Stimulated activated CD4-positive, alpha-beta T cell treated with anti-CD3 and anti-CD28 coated beads, Interleukin-15, amount 100 ng/mL, for 24 hours (primary cell): ENCODE data around the gene REPIN1.

Experiments
- DNase-seq: peaks from one replicate; pipeline ENCODE4 v3.0.0-alpha.2; 2020

Gene REPIN1

DNA sequence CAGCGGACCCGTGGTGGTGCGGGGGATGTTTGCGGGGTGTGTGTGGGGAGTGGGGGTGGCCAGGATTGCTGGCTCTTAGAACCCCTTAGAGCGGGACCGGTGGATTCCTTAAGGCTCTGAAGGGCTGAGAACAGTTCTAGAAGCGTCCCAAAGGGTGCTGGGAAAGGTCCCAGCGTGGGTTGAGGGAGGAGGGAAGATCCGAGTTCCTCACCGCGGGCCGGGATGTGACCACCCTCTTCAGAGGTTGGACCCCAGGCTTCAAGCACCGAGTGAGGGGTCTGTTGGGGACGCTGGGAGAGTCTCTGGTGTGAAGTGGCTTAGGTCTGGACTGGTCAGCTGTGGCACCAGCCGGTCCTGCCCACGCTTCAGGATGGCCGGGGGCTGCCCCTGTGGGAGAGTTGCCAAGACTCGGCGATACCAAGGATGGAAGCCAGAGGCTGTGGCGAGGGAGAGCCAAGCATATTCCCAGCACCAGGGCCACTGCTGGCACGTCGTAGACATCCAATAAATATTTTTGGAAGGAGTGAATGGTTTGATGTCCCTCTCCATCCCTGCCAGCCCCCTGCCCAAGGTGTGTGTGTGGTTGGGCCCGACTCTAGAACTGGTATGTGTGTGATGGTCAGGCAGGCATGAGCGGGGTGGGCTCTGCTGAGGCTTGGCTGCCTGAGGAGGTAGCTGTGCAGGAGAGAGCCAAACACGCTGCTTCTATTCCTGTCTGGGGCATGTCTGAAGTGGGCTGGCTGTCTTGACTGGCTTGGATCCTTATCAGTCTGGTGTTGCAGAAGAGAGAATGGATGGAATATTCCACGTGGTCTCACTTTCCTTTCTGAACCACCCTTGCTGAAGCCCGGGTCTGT is 29.7 kb downstream of the REPIN1 start:
- no peak for DNase-seq

DNA sequence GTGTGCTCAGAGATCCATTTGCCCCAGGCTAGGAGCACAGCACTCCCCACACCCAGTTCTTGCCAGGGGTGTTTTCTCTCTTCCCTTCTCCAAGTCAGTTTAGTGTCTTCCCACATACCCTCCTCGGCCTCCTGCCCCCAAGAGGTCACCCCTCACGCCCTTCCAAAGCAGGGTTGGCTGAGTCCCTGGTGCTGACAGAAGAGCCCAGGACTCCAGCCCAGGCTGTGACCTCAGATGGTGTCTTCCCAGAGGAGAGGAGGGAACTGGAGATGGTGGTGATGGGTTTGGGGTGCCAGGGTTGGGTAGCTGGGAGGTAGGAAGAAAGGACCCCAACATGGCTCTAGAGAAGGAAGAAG is 30.3 kb downstream of the REPIN1 start:
- DNase-seq: no peak

DNA sequence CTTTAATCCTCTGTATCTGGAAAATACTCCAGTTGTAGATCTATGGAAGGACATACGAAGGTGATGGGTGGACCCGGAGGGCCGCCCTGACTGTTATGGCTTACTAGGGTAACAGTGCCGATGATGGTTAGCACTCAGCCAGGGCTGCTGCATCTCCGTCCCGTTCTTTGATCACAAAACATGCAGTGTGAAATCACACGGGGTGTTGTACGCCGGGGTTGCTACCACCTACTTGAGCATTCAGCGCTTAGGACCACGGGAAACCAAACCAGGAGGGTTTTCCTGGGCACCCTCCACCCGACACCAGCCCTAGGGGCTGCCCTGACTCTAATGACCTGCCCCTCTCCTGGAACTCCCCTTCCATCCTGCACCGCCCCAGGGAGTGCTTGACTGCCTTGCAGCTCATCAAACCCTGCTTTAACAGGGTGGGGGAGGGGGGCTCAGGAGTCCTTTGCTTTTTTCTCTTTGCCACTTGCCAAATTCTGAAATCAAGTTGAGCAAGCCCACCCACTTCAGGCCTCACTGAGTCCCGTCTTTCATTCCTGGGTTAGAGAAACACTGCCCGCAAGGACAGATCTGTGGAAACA is 30.9 kb downstream of the REPIN1 start:
- DNase-seq: no peak

DNA sequence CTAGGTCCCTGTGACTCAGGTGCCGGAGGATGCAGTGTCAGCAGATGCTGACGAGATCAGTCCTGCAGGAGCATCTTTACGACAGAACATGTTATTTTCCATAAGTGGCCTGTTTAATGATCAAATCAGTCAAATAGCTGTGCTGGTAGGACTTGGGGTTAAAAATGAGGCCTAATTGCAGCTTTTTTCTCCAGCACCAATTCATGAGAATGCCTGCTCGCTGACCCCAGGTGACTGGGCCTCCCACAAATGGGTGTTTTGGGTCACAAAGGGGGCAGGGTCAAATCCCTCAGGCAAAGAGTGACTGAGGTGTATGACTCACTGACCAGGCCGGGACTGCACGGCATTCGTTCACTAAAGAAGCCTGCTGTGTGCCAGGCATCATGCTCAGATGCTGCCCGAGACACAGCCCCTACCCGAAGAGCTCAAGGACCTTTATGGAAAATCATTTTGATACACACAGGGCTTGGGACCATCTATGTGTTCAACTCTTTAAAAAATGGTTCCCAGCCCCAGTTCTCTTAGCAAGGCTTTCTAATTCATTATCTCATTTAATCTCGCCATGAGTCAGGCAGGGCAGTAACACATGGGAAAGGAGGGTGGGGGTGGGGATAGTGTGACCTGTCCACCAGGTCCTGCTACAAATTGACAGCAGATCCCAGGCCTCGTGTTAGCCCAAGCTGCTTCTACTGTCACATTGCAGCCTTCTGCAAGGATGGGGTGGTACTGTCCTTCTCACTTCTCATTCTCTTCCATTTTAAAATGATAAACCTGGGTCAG is 31.6 kb downstream of the REPIN1 start:
- no peak for DNase-seq

DNA sequence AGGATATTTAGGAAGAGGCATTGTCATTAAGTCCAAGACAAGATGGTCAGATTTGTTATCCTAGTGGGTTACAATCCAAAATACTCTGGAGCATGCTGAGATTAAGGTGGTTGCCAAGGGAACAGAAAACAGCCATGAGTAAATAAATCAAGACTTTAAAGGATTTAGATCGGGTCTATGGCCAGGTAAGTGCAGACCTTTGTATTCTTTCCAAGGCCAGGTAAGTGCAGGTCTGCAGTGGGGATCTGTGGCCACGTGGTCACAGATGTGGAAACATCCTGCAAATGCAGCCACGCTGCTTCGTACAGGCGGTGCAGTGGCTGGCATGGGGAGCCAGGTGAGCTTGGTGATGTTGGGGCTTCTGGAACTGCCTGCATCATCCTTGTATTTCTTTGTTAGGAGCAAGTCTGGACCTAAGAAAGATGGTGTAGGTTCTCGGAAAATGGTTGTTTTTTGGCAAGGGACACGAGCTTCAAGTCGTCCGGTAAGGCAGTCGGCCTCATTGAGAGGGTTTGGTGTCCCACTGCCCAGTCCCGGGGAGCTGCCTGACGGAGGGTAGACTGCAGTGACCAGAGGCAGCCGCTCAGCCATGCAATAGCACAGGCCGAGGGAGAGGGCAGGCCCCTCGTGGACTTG is 32.3 kb downstream of the REPIN1 start:
- DNase-seq: no peak

DNA sequence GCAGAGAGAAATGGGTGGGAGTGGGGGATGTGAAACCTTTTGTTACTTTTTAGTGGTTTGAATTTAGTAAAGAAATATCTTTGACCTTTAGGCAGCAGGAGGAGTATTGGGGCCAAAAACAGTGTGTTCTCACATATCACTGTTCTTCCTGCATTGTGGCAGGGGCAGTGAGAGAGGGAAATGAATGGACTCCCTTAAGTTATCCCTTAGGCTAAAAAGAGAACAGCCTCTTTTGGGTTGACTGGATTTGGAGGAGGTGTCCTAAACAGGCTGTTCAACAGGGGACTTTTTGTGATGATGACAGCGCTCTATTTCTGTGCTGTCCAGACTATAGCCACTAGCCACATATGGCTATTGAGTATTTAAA is 32.8 kb downstream of the REPIN1 start:
- DNase-seq: no peak

DNA sequence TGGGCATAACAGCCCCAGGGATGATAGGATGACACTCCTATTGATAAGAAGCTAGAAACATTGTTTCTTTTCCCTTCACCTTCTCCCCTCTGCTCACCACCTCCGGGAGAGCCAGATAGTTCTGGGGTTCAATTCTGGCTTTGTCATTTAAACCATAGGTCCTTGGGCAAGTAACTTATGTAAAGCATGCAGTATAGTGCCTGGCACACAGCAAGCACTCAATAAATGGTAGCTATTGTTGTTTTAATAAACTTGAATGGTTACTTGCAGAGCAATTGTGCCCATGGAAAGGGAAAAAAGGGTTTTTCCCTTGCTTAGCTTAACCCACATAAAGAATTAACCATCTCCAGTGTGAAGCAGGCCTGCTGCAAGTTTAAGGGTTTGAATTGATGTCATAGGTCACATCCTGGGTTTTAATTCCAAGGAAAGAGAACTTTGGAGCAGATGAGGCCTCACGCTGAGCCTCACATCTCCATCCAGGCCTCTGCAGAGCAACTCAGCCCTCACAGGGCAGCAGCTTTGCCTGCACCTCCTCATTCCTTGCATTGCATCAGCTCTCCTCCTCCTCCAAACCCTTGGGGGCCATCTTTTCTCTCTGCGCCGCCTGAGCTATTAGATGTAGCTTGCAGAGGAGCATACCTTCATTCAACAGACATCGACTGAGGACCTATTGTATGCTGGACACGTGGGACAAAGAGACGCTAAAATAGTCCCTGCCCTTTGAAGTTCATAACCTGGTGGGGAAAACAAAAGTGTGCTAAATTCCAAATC is 33.4 kb downstream of the REPIN1 start:
- no peak for DNase-seq

DNA sequence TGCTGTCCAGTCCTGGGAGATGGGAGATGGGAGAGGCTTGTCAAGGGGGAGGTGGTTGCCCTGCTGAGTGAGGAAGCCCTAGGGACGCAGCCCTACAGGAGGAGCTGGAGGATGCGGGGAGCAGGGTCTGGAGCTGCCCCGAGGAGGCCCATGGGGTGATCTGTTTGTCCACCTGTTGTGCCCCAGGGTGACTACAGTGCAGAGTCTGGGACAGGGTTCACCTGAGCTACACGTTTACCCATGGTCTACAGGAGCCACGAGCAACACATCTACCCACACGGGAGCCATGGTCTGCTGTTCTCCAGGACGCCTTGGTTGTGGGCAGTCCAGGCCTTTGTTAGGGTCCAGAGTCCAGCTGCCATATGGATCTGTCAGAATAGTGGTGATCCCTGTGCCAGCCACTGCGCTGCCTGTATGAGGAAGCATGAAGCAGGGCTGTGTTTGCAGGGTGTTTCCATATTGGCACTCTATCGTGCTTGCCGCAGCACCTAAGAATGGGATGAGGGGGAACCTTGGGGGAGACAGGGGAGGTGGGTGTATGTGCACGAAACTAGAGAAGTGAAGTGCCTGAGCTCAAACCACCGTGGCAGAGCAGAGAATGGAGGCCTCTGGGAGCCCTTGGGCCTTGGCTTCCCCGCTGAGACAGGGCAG is 34.2 kb downstream of the REPIN1 start:
- no peak for DNase-seq

DNA sequence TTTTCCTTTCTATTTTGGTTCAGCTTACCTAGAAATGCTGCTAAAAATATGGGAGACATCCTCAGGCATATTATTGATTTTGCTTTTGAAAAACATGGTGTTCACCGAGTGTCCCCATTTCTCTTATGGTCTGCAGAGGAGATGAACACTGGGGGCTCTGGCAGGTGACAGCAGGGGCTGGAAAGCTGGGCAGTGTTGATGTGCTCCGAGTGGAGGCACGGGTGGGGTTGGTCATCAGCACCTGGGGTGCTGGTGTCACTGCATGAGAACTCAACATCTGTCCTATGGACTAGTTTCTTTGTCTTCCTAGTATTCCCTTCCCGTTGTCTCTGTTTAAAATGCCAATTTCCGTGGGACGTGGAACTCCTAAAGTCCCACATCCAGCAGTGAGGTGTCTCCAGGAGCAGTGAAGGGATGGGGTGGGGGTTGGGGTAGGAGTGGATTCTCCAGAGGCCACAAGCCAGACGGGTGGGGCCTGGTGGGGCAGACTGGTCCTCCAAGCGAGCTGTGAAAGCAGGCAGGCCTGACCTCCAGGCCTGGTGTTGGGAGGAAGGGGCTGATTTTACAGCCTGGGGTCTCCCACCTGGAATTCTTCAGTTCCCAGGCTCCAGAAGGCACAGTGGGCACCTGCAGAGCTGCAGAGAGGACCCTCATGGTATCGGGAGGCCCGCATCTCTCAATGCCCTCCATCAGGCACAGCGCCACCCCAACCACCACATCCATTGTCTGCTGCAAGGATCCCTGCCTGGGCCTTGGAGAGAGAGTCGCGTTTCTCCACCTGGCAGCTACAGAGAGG is 35.0 kb downstream of the REPIN1 start:
- DNase-seq: no peak

DNA sequence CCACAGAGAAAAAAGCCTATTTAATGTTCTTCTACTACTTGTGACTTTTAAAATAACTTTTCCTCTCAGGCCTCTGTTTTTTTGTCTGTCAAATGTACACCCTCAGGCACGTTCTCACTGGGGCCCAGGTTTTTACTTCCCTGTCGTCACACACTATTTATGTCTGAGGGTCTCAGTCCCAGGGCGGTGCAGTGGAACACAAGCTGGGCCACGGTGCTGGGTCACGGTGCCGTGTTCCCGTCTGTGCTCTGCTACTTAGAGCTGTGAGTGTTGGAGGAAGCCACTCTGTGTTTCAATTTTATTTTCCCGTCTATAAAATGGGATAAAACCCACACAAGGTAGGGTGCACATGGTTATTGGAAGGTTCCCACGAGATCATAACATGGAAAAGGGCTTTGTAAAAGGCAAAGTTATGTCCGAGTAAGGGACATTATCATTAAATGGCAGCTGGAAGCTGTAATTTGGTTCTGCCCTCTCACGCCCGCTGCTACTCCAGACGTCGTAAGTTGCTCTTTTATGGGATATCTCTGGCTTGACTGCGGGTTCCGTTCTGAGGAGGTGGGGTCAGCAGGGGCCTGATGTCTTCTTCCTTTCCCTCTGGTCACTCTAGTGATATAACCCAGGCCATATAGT is 35.7 kb downstream of the REPIN1 start:
- no peak for DNase-seq

DNA sequence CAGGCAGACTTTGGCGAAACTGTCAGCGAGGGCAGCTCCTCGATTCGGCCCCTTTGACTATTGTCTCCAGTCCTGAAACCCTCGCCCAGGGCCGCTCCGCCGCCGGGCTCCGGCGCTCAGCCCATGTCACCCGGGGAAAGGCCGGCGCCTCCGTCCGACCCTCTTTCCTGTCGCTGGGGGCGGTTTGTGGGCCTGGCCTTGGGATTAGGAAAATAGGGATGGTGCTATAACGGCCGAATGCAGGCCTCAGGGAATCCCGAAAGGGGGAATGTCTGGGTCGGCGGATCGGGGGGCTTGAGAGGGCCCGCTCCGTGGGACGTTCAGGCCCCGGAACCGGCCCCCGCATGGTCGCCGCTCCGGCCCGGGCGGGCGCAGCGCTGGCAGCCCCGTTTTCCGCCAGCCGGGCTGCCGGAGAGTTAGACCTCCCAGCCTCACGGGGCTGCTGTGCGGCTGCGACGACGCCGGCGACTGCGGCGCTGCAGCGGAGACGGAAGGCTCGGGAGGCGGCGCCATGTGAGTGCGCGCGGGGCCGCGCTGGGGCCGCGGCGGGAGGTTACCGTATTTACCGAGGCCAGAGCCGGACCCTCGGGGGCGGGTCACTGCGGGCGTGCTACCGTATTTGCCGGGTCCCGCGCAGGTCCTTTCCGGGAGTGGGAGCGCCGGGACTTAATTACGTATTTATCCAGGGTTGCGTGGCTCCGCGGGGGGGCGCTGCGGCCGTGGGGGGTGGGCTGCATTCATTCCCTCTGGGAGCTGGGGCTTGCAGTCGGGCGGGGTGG is 36.4 kb downstream of the REPIN1 start:
- DNase-seq: peak; percentile 84

DNA sequence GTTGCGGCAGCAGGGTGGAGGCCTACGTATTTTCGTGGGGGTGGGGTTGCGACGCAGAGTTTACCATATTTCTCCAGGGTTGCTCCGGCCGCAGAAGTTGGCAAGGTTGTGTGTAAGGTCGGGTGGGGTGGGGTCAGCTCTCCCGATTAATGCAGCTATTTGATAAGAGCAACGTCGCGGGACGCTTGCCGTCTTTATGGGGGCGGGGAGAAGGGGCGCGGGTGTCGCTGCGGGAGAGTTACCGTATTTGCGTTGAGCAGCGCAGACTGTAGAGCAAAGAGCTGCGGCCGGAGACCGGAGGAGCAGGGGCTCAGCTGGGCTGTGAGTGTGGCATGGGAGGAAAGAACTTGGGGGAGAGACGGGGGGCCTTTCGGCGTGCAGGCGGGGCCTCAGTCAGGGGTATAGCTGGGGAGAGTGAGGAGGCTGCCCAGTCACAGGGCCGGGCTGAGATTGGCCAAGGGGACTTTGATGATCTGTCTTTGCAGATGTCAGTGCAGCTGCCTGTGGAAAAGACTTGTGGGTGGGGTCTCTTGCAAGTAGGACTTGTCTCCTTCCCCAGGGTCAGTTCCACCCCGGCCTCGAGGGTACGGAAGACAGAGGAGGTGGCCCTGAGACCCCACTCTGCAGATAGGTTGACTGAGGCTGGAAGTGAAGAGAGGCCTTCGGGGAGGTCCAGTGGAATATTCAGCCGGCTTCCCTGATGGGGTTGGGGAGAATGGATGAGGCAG is 37.1 kb downstream of the REPIN1 start:
- DNase-seq: peak; percentile 62

DNA sequence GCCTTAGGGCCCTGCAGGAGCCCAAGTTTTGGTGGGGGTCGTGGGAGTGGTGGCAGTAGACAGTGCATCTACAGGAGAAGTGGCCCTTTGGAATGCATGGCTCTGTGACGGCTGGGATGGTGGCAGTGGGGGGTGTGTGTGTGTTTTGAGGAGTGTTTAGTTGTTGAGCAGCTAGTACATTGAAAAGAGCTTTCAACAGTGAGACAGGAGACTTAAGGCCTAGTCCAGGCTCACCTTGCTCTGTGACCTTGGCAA is 37.6 kb downstream of the REPIN1 start:
- DNase-seq: no peak

DNA sequence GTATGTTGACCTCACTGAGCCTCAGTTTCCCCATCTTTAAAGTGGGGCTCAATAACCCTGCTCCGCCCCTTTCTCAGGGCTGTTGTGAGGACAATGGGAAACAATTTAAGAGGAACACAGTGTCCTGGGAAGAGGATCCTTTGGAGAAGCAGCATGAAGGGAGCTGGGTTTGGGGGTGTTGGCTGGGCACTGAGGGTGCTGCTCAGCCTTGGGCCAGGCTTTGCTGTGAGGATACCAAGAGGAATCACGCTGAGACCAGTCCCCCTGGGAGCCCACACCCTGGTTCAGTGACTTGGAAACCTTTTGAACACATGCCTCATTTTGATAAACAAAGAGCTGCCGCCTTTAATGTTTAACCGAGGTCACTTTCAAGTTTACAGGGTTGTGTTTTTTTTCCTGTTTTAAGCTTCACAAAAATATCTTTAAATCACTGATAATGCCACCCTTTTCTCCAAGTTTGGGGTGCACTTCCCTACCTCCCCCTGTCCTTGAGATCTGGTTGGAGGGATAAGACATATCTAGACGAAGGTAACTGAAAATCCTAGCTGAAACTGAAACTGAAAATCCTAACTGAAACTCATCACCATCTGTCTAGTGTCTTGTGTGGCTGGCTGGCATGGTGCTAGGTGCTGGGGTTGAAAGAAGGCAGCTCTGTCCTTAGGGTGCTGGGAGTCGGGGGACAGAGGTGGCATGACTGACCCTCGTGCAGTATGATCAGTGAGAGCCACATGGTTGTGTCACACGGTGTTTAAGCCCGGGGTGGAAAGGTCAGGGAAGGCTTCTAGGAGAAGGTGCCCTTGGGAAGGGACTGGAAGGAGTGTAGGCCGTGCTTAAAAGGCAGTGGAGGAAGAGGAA is 38.2 kb downstream of the REPIN1 start:
- peak; percentile 58 for DNase-seq

DNA sequence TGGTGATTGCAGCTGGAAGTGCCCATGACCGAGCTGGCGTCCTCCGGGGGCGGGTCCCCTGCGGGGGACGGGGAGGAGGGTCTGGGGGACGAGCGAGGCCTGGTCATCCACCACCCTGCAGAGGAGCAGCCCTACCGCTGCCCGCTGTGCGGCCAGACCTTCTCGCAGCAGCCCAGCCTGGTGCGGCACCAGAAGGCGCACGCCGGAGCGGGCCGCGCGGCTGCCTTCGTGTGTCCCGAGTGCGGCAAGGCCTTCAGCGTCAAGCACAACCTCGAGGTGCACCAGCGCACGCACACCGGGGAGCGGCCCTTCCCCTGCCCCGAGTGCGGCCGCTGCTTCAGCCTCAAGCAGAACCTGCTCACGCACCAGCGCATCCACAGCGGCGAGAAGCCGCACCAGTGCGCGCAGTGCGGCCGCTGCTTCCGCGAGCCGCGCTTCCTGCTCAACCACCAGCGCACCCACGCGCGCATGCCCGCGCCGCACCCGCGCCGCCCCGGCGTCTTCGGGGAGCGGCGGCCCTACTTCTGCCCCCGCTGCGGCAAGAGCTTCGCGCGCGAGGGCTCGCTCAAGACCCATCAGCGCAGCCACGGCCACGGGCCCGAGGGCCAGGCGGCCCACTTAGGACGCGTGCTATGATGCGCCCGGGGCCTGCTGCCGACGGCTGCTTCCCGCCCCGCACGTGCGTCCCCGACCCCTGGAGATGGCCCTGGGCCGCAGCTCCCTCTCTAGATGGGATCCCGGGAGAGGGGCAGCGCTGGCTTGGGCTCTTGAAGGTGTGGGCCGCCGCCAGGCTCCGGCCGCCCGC is 39.2 kb downstream of the REPIN1 start:
- no peak for DNase-seq

DNA sequence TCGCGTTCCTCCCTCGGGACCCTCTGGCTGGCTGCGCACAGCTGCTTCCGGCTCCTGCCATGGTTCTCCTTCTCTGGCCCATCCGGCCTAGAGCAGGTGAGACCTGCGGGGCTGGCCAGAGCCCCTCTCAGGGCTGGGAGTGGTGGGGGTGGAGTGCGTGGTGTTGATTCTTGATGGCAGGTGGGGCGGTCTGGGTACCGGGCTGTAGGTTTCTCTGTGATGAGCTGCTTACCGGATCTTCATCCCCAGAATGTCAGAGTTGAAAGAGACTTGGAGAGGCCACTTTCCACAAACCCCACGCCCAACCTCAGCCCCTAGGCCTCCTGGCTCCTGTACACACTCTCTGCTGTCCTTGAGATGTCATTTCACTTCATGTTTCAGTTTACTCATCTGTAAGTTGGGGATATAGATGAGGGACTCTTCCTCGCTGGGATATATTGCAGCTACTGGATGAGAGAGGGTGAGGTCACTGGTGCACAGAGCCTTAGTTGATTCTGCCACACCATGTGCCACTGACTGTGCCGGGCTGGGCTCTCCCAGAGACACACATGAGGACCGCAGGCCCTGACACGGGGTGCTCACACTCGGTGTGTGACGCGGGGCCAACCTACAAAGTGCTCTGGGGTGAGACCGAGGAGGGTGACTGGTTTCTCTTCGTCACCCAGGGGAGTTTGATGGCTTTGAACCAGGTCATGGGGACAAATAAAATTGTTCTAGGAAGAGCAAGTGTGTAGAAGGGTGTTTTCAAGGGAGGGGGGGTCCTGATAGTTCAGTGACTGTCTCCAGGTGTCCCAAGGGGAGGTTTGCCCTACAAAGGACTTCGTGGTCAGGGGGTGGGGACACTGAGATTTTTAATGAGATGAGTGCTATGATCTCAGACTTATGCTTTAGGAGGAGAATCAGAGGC is 40.0 kb downstream of the REPIN1 start:
- DNase-seq: no peak
